Hepatocyte (in vitro differentiated cells): ENCODE measurements around the gene ZFAND2A.

ENCODE experiments used
- CTCF ChIP-seq: fragments of 200-600 bp; sonication (generic); IDR thresholded peaks from 2 replicates; pipeline ENCODE4 v1.5.1; 2016; ENCODE audit warnings: antibody characterized with exemption, mild to moderate bottlenecking; ENCODE audit not compliant: poor library complexity
- EZH2 ChIP-seq: fragments of 200-600 bp; sonication (generic); IDR thresholded peaks from 2 replicates; pipeline ENCODE4 v1.6.1; 2016; ENCODE audit warnings: antibody characterized with exemption, mild to moderate bottlenecking, borderline replicate concordance
- EZH2phosphoT487 ChIP-seq: fragments of 200-600 bp; sonication (generic); IDR thresholded peaks from one replicate; pipeline ENCODE4 v1.6.1; 2018; ENCODE audit warnings: antibody characterized with exemption, mild to moderate bottlenecking, low read depth, moderate library complexity; ENCODE audit not compliant: unreplicated experiment, severe bottlenecking

DNA sequence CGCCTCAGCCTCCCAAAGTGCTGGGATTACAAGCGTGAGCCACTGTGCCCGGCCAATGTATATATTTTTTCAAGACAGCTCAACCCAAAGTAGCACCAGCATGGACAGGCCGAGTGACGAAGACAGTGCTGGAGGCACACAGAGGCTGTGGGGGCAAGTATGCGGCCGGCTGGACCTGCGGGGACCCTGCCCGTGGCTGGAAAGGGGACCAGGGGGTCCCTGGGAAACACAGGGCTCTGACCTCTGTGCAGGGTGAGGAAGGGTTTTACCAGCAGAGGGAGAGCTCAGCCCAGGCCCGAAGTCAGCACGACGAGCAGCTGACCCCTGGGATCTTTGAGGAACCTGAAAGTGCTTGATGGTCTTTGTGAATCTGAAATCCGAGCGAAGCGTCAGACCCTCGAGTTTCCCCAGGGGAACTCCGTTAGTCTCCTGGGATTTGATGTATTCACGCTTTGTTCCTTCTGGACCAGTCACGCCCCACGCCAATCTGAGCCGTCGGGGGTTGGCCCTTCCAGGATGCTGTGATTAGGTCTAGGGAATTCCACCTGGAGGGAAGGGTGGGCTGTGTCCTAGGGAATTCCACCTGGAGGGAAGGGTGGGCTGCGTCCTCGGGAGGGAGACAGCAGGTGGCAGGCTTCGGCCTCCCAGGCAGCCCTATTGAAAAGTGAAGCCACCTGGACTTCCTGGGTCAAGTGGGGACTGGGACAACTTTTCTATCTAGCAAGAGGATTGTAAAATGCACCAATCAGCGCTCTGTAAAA is 10.9 kb upstream of the ZFAND2A start:
- TF ChIP-seq CTCF (no peak), EZH2 (no peak), EZH2phosphoT487 (no peak)
